WI38 (cell line): Measurements from ENCODE around the gene NUBP1.

Experiments used
- H3K4me3 ChIP-seq: 2 replicates; pipeline ENCODE4 v1.5.1; 2011; ENCODE audit warnings: low read depth, mild to moderate bottlenecking, control low read depth, low read length
- TF ChIP-seq, protein P1 (sequence below): IDR thresholded peaks from 2 replicates; pipeline ENCODE4 v1.5.1; 2012; ENCODE audit warnings: low read depth, mild to moderate bottlenecking, control low read depth, low read length

Gene NUBP1

DNA sequence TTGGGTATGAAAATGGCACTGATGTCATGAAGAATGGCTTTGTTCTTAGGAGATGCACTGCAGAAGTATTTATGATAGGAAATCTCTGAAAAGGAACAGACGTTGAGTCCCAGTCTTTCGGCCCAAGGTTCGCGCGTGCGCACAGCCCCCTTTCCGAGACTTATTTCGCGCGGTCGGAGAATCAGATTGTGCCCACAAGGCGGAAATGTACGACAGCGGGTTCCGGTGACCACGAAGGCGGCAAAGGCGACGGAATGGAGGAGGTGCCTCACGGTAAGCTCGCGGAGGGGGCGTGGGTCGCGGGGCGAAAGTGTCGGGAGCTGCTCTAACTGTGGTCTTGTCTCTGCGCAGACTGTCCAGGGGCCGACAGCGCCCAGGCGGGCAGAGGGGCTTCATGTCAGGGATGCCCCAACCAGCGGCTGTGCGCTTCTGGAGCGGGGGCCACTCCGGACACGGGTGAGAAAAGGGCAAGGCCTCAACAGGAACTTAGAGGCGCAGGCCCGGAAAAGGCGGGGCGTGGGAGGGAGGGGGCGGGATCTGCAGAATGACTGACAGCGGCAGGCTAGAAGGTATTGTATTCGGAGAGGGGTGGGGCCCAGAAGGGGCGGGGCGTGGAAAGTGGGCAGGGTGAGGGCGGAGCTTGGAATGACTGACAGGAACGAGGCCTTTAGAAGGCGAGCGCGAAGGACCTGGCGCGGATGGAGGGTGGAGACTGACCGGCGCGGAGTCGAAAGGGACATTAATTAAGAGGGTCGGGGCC, at the start of gene NUBP1:
Gene NUBP1, plus strand, starts transcription at position 233 of the 760 bp plus-strand sequence. Its CDS starts 22 bp downstream, at position 255.
- H3K4me3 ChIP-seq, result peak within 1 kb of the TSS; percentile 70
- TF ChIP-seq, protein P1, sequence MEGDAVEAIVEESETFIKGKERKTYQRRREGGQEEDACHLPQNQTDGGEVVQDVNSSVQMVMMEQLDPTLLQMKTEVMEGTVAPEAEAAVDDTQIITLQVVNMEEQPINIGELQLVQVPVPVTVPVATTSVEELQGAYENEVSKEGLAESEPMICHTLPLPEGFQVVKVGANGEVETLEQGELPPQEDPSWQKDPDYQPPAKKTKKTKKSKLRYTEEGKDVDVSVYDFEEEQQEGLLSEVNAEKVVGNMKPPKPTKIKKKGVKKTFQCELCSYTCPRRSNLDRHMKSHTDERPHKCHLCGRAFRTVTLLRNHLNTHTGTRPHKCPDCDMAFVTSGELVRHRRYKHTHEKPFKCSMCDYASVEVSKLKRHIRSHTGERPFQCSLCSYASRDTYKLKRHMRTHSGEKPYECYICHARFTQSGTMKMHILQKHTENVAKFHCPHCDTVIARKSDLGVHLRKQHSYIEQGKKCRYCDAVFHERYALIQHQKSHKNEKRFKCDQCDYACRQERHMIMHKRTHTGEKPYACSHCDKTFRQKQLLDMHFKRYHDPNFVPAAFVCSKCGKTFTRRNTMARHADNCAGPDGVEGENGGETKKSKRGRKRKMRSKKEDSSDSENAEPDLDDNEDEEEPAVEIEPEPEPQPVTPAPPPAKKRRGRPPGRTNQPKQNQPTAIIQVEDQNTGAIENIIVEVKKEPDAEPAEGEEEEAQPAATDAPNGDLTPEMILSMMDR, result no peak

DNA sequence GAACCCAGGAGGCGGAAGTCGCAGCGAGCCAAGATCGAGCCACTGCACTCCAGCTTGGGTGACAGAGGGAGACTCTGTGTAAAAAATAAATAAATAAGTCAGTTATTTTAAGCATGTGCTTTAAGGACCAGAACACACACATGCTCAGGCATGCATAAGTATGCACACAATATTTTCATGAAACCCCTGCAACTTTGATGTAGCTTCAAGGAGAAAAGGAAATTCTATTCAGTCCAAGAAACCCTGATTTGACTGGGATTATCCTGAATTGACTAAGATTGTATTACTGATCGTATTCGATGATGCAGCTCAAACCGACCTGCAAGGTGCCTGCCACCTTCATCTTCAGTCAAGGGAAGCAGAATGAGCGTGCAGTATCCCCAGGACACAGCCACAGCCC, 49.8 kb upstream of the NUBP1 start:
- TF ChIP-seq, protein P1, result no peak

DNA sequence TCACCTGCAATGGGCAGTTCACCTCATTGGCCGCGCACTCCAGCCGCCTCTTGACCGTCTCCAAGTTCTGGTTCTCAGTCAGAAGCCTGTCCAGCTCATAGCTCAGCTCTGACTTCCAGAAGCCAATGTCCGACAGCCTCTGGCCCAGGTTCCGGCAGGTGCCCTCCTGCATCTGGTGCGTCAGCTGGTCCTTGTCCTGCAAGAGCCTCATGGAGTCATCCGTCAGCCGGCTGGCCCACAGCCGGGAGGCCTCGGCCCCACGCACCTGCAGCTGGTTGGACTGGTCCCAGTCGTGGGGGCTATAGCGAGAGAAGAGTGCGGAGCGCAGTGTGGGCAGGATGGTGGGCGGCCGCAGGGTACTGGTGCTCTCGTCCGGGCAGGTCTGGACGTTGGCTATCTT, 49.3 kb upstream of the NUBP1 start:
- no peak overlapping the region for H3K4me3 ChIP-seq
- TF ChIP-seq, protein P1, result no peak

More for the DNA sequence above, 49.8 kb upstream of the NUBP1 start:
- H3K4me3 ChIP-seq, result no peak overlapping the region

DNA sequence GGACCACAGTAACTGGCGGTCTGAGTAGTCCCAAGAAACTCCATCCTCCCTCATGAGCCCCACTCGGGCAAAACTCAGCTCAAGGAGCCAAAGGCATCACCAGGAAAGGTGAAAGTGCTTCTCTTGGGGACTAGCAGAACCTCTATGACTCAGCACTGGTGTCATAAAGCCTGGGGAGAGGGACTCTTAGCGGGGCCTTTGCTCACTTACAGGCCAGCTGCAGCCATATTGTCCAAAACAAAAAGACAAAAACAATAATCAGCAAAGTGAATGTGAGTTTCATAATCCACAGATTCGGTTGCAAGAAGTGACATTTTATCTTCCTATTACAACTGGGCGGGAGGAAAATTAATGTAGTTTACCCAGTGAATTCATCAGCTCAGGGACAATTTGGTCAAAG, 48.8 kb upstream of the NUBP1 start, which contains the start of gene TEKT5:
Gene TEKT5, minus strand, starts transcription at position 101 of the 400 bp plus-strand sequence. Its CDS starts 57 bp downstream, at position 44.
- TF ChIP-seq, protein P1, result no peak
- no peak within 1 kb of the TSS for H3K4me3 ChIP-seq

DNA sequence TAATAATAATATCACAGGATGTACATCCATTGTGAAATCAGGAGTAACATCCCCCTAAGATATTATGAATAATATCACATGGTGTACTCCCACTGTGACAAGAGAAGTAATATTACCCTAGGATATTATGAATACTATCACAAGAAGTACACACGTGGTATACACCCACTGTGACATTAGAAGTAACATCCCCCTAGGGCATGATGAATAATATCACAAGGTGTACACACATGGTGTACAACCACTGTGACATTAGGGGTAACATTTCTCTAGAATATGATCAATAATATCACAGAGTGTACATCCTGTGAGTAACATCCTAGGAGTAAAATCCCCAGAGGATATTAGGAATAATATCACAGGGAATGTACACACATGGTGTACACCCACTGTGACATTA, 43.9 kb upstream of the NUBP1 start:
- H3K4me3 ChIP-seq, result no peak overlapping the region
- TF ChIP-seq, protein P1, result no peak

DNA sequence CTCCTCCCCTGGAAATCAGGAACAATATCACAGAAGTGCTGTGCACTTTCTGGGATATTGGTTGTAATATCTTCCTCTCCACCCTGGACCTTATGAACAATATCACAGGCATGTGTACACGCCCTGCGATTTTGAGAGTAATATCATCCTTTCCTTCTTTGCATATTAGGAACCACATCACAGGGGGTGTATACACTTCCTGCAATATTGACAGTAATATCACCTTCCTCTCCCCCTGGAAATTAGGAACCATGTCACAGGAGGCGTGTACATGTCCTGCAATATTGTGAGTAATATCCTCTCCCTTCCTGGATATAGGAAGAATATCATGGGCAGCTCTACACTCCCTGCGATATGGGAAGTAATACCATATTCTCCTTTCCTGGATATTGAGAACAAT, 34.7 kb upstream of the NUBP1 start:
- no peak overlapping the region for H3K4me3 ChIP-seq
- TF ChIP-seq, protein P1, result no peak
